Upper lobe of left lung (tissue), 6 donors: ENCODE data around the gene HDAC5. TPM values are rescaled to one million over a fixed set of nuclear protein-coding genes. Genes with fewer than 3 reads are reported as not detected.
A peak's percentile ranks its signal among the peaks of the same experiment; 100 is the strongest.

Experiments used
- ATAC-seq, 2 donors: fragments of 200-7000 bp; cut with Tn5 transposase; one replicate each; pipeline ENCODE4 v1.9.1; 2022; ENCODE audit warnings: mild to moderate bottlenecking in 2 of 2, moderate library complexity in 2 of 2; ENCODE audit not compliant: low FRiP score in 2 of 2
- DNase-seq, 2 donors: peaks; one replicate each; pipeline ENCODE4 v3.0.0-alpha.2; 2019 to 2020
- H3K27ac ChIP-seq, 4 donors: fragments of 200-600 bp; sonication (generic); one replicate each; pipeline ENCODE4 v1.5.1; 2016 to 2019
- H3K27me3 ChIP-seq, 4 donors: fragments of 200-600 bp; sonication (generic); one replicate each; pipeline ENCODE4 v1.5.1; 2017 to 2019
- H3K36me3 ChIP-seq, 4 donors: fragments of 200-600 bp; sonication (generic); one replicate each; pipeline ENCODE4 v1.5.1; 2016 to 2019
- H3K4me1 ChIP-seq, 4 donors: fragments of 200-600 bp; sonication (generic); one replicate each; pipeline ENCODE4 v1.5.1; 2018 to 2019
- H3K4me3 ChIP-seq, 4 donors: fragments of 200-600 bp; sonication (generic); one replicate each; pipeline ENCODE4 v1.5.1; 2017 to 2019; ENCODE audit warnings: mild to moderate bottlenecking in 2 of 4, moderate library complexity in 1 of 4
- H3K9me3 ChIP-seq, 4 donors: fragments of 200-600 bp; sonication (generic); one replicate each; pipeline ENCODE4 v1.5.1; 2018 to 2019
- CTCF ChIP-seq, 6 experiments: fragments of 450-650 bp in 4 of 6; fragments of 200-600 bp in 2 of 6; sonication (generic) in 2 of 6; IDR thresholded peaks; one replicate each; pipeline ENCODE4 v1.5.1; 2016 to 2019; ENCODE audit warnings: antibody characterized with exemption in 6 of 6
- EP300 ChIP-seq, 4 donors: sonication (generic); formaldehyde crosslinking; IDR thresholded peaks; one replicate each; pipeline ENCODE4 v1.5.1; 2017; ENCODE audit warnings: antibody characterized with exemption in 4 of 4, control low read depth in 2 of 4
- POLR2A ChIP-seq, 4 donors: fragments of 450-650 bp; IDR thresholded peaks; one replicate each; pipeline ENCODE4 v1.5.1; 2016 to 2017; ENCODE audit warnings: antibody characterized with exemption in 4 of 4, mild to moderate bottlenecking in 2 of 4
- POLR2AphosphoS5 ChIP-seq, 2 donors: sonication (generic); formaldehyde crosslinking; IDR thresholded peaks; one replicate each; pipeline ENCODE4 v1.5.1; 2017; ENCODE audit warnings: antibody characterized with exemption in 2 of 2
- WGBS, 2 donors: methylation state at CpG; one replicate each; pipeline ENCODE4 v1.1.5; 2017 to 2018; 5-methylcytosine and 5-hydroxymethylcytosine counted together
- total RNA-seq, 6 donors: library from RNA; depleted of rRNA in 4 of 6; stranded (reverse); fragments of >200 nt in 4 of 6; gene quantifications; one replicate each; pipeline versions ENCODE4 v1.1.0 to v1.2.1, GENCODE V29; 2016 to 2021
- donor health status: DM: no; HTN: no; CAD: no; lungs with moderate emphysema.
- donor health status: DM: no; HTN: yes; CAD: no; lungs with severe emphysema.

HDAC5 gene
- total RNA-seq, 6 donors from 2014 or later, result 59.9 to 138 (median 64.9) TPM

GRCh38 chr17:44091200-44091997 lies 32.0 kb downstream of the HDAC5 start:
- no peak for TF ChIP-seq EP300 (IDR thresholded peaks at IDR 0.05)
- no peak for TF ChIP-seq CTCF (IDR thresholded peaks at IDR 0.05)
- TF ChIP-seq POLR2A (IDR thresholded peaks at IDR 0.05), result no peak
- no peak for TF ChIP-seq POLR2AphosphoS5 (IDR thresholded peaks at IDR 0.05)
- peaks cover 34 to 70% (median 58%) of the 10 kb centered on the region in 4 donors for H3K36me3 ChIP-seq
- peak in 1 of 2 donors; percentile 68 for DNase-seq
- H3K27me3 ChIP-seq, result no peaks in the 10 kb centered on the region
- no peak overlapping the region for H3K27ac ChIP-seq
- peaks cover 15 to 17% (median 17%) of the 10 kb centered on the region in 4 donors for H3K4me1 ChIP-seq
- no peak overlapping the region for H3K4me3 ChIP-seq
- ATAC-seq, result no peak
- no peaks in the 10 kb centered on the region for H3K9me3 ChIP-seq
- 91% methylated on average over 3 to 14 of the region's 14 CpGs for WGBS, 2 donors

- ATAC-seq, result no peak
- no peak overlapping the region for H3K27ac ChIP-seq
- no peaks in the 10 kb centered on the region for H3K27me3 ChIP-seq
- WGBS, 2 donors, result 94 to 98% methylated on average over 14 of the region's 16 CpGs
- peak in 1 of 2 donors; percentile 52 for DNase-seq
- H3K9me3 ChIP-seq, result no peaks in the 10 kb centered on the region
- H3K4me1 ChIP-seq, result peaks cover 0 to 3% (median 0%) of the 10 kb centered on the region in 4 donors
- no peak overlapping the region for H3K4me3 ChIP-seq
- TF ChIP-seq EP300 (IDR thresholded peaks at IDR 0.05), result no peak
- TF ChIP-seq POLR2AphosphoS5 (IDR thresholded peaks at IDR 0.05), result no peak
- TF ChIP-seq POLR2A (IDR thresholded peaks at IDR 0.05), result no peak
- TF ChIP-seq CTCF (IDR thresholded peaks at IDR 0.05), result no peak
- peaks cover 43 to 97% (median 76%) of the 10 kb centered on the region in 4 donors for H3K36me3 ChIP-seq
These were observed 35.2 kb downstream of the HDAC5 start for GRCh38 chr17:44088254-44088653.

- Histone ChIP-seq H3K4me1 (peaks cover 0 to 3% (median 0%) of the 10 kb centered on the region in 4 donors), H3K36me3 (peaks cover 38 to 97% (median 76%) of the 10 kb centered on the region in 4 donors), H3K9me3 (no peaks in the 10 kb centered on the region), H3K27me3 (no peaks in the 10 kb centered on the region), H3K4me3 (no peak overlapping the region), H3K27ac (peak overlapping the region in 1 of 4 donors; percentile 21)
- WGBS, 2 donors, result 73 to 74% methylated on average over 7 to 8 of the region's 8 CpGs
- DNase-seq, result no peak
- no peak for TF ChIP-seq POLR2A (IDR thresholded peaks at IDR 0.05)
- no peak for TF ChIP-seq POLR2AphosphoS5 (IDR thresholded peaks at IDR 0.05)
- TF ChIP-seq CTCF (IDR thresholded peaks at IDR 0.05), result no peak
- TF ChIP-seq EP300 (IDR thresholded peaks at IDR 0.05), result no peak
- no peak for ATAC-seq
These were observed 36.1 kb downstream of the HDAC5 start for GRCh38 chr17:44087319-44087718.

GRCh38 chr17:44086364-44087311 lies 36.8 kb downstream of the HDAC5 start:
- peak overlapping the region; percentile 24 to 62 (median 38) for H3K27ac ChIP-seq
- ATAC-seq, result peak; percentile 23 to 88

More at GRCh38 chr17:44086364-44087311, 36.8 kb downstream of the HDAC5 start:
- Histone ChIP-seq H3K27me3 (no peaks in the 10 kb centered on the region), H3K9me3 (no peaks in the 10 kb centered on the region), H3K4me3 (no peak overlapping the region), H3K4me1 (peaks cover 0 to 3% (median 0%) of the 10 kb centered on the region in 4 donors), H3K36me3 (peaks cover 34 to 97% (median 75%) of the 10 kb centered on the region in 4 donors)
- peak in 1 of 2 donors; percentile 53 for DNase-seq
- TF ChIP-seq POLR2A (IDR thresholded peaks at IDR 0.05), result no peak
- no peak for TF ChIP-seq EP300 (IDR thresholded peaks at IDR 0.05)
- TF ChIP-seq CTCF (IDR thresholded peaks at IDR 0.05), result no peak
- no peak for TF ChIP-seq POLR2AphosphoS5 (IDR thresholded peaks at IDR 0.05)
- 67 to 74% methylated on average over 23 of the region's 23 CpGs for WGBS, 2 donors
